Measurements from ENCODE around the gene GPBP1L1.
"Not testable (repeated sequence)": the region's sequence is repeated elsewhere in the genome, so short reads cannot be mapped to it uniquely, and the experiment has no call there.

The GPBP1L1 gene

DNA sequence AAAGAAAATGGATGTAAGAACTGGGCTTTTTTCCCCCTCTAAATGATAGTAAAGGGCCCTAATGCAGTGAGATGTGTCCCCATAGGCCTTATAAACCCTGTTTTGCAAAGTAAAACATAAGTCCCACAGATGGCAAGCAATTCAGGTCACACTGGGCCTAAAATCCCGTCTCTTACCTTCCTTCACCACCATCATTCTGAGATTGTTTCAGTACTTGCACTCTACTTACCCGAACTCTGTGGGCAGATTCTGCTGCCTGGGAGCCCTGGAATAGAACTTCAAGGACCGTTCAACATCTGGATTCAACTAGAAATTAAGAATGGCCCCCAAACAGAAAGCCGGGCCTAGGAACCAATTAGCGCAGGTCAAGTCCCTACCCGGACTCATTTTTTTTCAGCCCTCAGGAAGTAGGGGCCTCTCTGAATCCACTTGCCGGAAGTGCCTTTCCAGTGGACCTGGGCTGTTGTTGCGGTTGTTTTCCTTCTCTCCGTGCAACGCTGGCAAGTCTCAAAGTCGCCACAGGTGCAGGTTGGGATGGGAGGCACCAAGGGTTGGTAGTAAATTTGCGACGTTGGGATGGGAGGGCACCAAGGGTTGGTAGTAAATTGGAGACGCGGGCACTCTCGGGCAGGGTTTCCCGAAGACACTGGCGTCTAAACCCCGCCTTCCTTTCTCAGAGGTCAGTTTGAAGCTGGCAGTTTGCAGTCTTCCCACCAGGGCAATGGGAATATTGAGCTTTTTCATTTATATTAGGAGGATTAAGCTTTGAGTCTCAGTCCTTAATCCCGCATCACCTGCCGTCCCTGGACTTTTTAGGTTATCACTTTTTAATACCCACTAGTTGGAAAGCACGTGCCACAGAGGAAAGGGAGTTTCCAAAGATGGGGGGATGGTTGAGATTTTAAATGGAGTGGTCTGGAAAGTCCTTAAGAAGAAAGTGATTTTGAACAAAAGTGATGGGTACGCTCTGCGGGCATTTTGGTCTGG lies 1.7 kb upstream of the GPBP1L1 start, which contains the start of gene TMEM69:
TMEM69 (plus strand) TSS at position 428 of the 987 bp plus-strand sequence. CDS start 2,888 bp downstream, outside the sequence.
- no peaks in the 10 kb centered on the region for H3K9me3 Mint-ChIP-seq
- peak; percentile 86 for DNase-seq
- peaks cover 78% of the 10 kb centered on the region for H3K36me3 Mint-ChIP-seq (ENCODE audit: low read depth)
- peak within 1 kb of the TSS; percentile 98 for H3K27ac Mint-ChIP-seq
- peaks cover 45% of the 10 kb centered on the region for H3K4me1 Mint-ChIP-seq (ENCODE audit: low read depth)
- no peaks in the 10 kb centered on the region for H3K27me3 Mint-ChIP-seq
- H3K4me3 Mint-ChIP-seq, result peak within 1 kb of the TSS; percentile 99

DNA sequence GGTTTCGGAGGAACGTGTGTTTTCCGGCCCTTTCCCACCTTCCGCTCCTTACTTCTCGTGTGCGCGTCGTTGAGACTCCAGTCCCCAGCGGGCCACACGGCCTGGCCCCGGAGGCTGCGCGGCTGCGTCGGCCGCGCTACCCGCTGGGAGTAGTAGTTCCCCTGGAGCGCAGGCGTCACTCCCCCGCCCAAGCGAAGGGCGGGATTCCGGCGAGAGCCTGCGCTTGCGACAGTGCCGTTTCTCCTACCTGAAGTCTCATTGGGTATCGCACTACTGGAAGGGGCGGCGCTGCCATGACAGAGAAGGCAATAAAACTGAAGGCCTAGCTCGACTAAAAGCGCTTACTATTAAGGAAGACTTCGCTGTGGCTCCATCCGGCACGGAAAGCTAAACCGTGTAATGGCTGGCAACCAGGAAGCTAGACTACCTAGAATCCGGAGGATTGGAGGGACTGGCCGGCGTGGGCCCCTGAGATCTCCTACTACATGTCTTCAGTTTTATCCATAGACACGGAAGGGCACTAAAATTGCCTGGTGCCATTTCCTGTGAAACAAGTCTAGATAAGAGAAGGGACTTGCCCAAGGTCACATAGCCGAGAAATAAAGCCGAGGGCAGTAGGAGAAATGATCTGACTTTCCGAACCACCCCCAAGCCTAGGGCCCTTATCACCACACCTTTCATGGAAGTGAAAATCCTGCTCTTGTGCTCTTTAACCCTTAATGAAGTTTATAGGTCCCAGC lies 851 bp upstream of the GPBP1L1 start:
- Mint-ChIP-seq H3K9me3 (no peaks in the 10 kb centered on the region), H3K27me3 (no peaks in the 10 kb centered on the region), H3K36me3 (ENCODE audit: low read depth) (peaks cover 77% of the 10 kb centered on the region), H3K27ac (peak overlapping the region; percentile 98), H3K4me1 (ENCODE audit: low read depth) (peaks cover 51% of the 10 kb centered on the region), H3K4me3 (peak overlapping the region; percentile 99)
- peak; percentile 96 for DNase-seq

DNA sequence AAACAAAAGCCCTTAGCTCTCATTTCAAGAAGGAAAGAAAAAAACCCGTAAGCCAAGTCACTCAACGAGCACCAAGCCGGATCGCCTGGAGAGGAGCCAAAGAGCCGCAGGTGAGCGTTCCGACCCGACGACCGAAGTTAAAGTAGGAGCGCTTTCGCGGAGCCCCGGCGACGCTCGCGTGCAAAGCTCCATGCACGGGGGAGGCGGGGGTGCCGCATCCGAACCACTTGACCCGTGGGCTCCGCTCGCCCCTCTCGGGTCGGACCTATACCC lies 382 bp downstream of the GPBP1L1 start:
- Mint-ChIP-seq H3K4me1 (ENCODE audit: low read depth) (peaks cover 58% of the 10 kb centered on the region), H3K9me3 (no peaks in the 10 kb centered on the region)

DNA sequence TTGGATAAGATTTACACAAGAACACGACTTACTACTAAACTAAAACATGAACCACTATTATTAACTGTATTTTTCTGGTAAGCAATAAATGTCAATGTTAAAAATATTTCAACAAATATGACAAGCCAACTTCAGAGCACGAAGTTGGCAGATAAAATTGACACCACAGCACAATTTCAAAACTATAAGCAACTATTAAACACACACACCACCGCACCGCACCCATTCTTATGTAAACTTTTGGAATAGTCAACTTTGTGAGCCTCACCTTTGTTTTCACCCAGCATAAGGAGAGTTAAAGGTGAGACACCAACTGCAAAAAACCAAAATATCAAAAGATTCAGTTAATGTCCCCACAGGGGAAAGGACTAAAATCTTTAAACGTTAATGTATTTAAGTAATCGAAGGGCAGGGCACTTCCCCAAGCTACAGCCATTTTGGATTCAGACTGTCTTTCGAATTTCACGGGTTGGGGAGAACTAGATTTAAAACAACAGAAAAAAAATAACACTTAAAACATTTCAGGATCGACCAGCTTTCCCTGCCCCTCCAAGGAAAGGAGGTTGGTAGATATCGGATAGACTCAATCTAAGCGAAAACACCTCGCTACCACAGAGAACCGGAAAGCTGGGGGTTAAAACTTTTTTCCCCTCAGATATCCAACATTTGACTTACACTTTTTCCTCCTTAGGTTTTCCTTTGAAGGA lies 872 bp downstream of the GPBP1L1 start:
- Mint-ChIP-seq H3K36me3 (ENCODE audit: low read depth) (peaks cover 74% of the 10 kb centered on the region), H3K27ac (peak overlapping the region; percentile 98), H3K4me3 (peak overlapping the region; percentile 99), H3K4me1 (ENCODE audit: low read depth) (peaks cover 59% of the 10 kb centered on the region), H3K9me3 (no peaks in the 10 kb centered on the region), H3K27me3 (no peaks in the 10 kb centered on the region)
- no peak for DNase-seq

More for the DNA sequence above, 382 bp downstream of the GPBP1L1 start:
- Mint-ChIP-seq H3K4me3 (peak overlapping the region; percentile 99), H3K27ac (peak overlapping the region; percentile 98), H3K27me3 (no peaks in the 10 kb centered on the region), H3K36me3 (ENCODE audit: low read depth) (peaks cover 74% of the 10 kb centered on the region)
- no peak for DNase-seq

DNA sequence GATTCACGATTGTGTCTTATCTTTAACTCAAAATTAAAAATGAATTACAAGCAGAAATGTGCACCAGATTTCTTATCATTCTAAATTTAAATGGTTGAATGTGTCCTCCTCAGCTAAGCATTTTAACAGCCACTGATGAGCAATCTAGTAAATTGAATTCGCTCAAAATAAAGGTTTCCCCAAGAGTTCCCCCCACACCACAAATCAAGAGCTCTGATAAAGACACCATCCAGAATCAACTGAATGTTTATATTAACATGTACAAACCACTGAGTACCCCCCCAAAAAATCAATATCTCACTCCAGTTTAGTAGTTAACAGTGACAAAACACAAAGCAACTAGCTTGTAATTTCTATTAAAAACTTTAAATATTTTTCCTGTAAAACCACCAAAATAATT lies 1.9 kb downstream of the GPBP1L1 start:
- Mint-ChIP-seq H3K9me3 (no peaks in the 10 kb centered on the region), H3K4me3 (peak overlapping the region; percentile 99), H3K27me3 (no peaks in the 10 kb centered on the region), H3K27ac (peak overlapping the region; percentile 37), H3K4me1 (ENCODE audit: low read depth) (peaks cover 60% of the 10 kb centered on the region), H3K36me3 (ENCODE audit: low read depth) (peaks cover 68% of the 10 kb centered on the region)
- no peak for DNase-seq

DNA sequence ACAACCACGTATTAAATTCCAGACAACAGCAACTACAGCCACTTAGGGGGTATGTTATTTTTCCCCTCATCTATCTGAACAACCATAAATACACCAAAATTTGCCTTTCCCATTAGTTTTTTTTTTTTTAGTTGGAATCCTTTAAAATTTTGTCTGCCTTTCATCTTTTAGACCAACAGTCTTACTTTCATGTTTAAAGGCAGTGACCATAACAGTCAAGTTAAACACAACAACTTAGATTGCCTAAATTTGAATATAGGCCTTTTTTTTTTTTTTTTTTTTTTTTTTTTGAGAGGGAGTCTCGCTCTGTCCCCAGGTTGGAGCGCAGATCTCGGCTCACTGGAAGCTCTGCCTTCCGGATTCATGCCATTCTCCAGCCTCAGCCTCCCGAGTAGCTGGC lies 3.4 kb downstream of the GPBP1L1 start:
- no peak for DNase-seq
- H3K4me3 Mint-ChIP-seq, result no peak overlapping the region
- H3K36me3 Mint-ChIP-seq (ENCODE audit: low read depth), result peaks cover 66% of the 10 kb centered on the region
- no peaks in the 10 kb centered on the region for H3K27me3 Mint-ChIP-seq
- no peak overlapping the region for H3K27ac Mint-ChIP-seq
- H3K9me3 Mint-ChIP-seq, result no peaks in the 10 kb centered on the region
- H3K4me1 Mint-ChIP-seq (ENCODE audit: low read depth), result peaks cover 66% of the 10 kb centered on the region

DNA sequence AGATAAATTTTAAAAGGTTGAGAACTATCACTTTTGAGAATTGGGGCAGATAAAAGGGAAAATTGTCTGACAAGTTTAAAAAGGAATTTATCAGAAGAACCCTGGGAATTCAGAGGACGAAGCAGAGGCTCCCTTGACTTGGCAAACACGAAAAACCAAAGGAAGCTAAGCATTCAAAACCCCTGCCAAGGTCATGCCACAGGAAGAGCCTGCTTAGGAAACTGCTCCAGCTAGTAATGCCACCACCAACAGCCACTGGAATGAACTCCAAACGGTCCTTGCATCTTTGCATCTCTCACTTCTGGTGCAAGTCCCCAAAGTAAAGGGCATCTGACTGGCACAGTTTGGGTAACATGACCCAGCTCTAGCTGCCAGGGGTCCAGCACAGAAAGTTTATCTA lies 7.2 kb downstream of the GPBP1L1 start:
- Mint-ChIP-seq H3K4me1 (ENCODE audit: low read depth) (peaks cover 78% of the 10 kb centered on the region), H3K36me3 (ENCODE audit: low read depth) (peaks cover 50% of the 10 kb centered on the region), H3K27ac (peak overlapping the region; percentile 63), H3K9me3 (no peaks in the 10 kb centered on the region), H3K27me3 (no peaks in the 10 kb centered on the region), H3K4me3 (no peak overlapping the region)
- no peak for DNase-seq

DNA sequence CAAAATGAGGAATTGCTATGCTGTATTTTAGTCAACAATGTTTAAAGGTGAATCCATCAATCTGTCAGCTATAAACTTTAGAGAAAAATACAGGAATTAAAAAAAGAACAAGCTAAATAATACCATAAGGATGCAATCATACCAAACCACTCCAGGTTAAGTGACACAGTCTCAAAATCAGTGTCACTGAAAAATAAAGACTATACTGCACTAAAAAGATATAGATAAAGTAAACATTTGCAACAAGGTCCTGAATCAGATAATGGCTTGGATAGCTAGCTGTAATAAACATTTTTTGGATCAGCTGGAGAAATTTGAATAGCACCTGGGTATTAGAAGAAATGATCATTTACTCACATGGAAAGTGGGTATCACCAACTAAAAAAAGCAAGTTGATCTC lies 7.8 kb downstream of the GPBP1L1 start:
- Mint-ChIP-seq H3K27me3 (no peaks in the 10 kb centered on the region), H3K27ac (no peak overlapping the region), H3K36me3 (ENCODE audit: low read depth) (peaks cover 56% of the 10 kb centered on the region), H3K4me3 (no peak overlapping the region), H3K9me3 (no peaks in the 10 kb centered on the region), H3K4me1 (ENCODE audit: low read depth) (peaks cover 84% of the 10 kb centered on the region)
- DNase-seq, result no peak

DNA sequence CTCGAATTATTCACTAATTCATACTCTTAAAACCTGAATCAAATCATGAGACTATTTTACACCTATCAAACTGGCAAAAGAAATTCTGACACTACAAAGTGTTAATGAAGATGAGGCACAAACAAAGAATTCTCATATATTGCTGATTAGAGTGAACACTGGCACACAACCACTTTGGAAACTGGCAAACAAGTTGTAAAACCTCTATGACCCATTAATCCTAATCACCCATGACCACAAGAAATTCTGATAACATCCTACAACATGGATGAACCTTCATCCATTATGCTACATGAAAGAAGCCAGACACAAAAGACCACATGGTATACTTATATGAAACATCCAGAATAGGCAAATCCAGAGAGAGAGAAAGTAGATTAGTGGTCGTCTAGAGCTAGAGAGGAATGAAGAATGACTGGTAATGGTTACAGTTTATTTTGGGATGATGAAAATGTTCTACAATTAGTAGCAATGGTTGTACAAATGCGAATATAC lies 8.5 kb downstream of the GPBP1L1 start:
- Mint-ChIP-seq H3K4me1 (ENCODE audit: low read depth) (peaks cover 87% of the 10 kb centered on the region), H3K27me3 (no peaks in the 10 kb centered on the region), H3K36me3 (ENCODE audit: low read depth) (peaks cover 61% of the 10 kb centered on the region), H3K4me3 (no peak overlapping the region), H3K9me3 (no peaks in the 10 kb centered on the region), H3K27ac (no peak overlapping the region)
- DNase-seq, result no peak

DNA sequence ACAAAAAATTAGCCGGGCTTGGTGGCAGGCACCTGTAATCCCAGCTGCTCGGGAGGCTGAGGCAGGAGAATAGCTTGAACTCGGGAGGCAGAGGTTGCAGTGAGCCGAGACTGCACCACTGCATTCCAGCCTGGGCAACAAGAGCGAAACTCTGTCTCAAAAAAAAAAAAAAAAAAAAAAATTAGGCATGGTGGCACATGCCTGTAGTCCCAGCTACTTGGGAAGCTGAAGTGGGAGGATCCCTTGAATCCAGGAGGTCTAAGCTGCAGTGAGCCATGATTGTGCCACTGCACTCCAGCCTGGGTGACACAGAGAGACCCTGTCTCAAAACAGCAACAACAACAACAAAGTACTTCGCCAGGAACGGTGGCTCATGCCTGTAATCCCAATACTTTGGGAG lies 9.8 kb downstream of the GPBP1L1 start:
- DNase-seq, H3K4me3 Mint-ChIP-seq, H3K27me3 Mint-ChIP-seq, H3K9me3 Mint-ChIP-seq, H3K27ac Mint-ChIP-seq: not testable (repeated sequence)
- Mint-ChIP-seq H3K36me3 (ENCODE audit: low read depth) (peaks cover 60% of the 10 kb centered on the region), H3K4me1 (ENCODE audit: low read depth) (peaks cover 81% of the 10 kb centered on the region)

DNA sequence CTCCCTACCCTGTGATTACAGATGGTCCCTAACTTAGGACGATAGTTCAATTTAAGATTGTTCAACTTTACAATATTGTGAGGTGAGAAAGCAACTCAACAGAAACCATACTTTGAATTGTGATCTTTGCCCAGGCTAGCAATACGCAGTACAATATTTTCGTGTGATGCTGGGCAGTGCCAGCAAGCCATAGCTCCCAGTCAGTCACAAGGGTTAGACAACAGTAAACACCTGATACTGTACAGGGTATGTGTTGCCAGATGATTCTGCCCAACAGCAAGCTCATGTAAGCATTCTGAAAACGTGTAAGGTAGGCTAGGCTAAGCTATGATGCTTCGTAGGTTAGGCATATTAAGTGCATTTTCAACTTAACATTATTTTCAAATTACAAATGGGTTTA lies 11.9 kb downstream of the GPBP1L1 start:
- DNase-seq, result no peak
- H3K4me3 Mint-ChIP-seq, result no peak overlapping the region
- H3K27me3 Mint-ChIP-seq, result no peaks in the 10 kb centered on the region
- H3K36me3 Mint-ChIP-seq (ENCODE audit: low read depth), result peaks cover 55% of the 10 kb centered on the region
- peaks cover 76% of the 10 kb centered on the region for H3K4me1 Mint-ChIP-seq (ENCODE audit: low read depth)
- no peaks in the 10 kb centered on the region for H3K9me3 Mint-ChIP-seq
- H3K27ac Mint-ChIP-seq, result no peak overlapping the region

DNA sequence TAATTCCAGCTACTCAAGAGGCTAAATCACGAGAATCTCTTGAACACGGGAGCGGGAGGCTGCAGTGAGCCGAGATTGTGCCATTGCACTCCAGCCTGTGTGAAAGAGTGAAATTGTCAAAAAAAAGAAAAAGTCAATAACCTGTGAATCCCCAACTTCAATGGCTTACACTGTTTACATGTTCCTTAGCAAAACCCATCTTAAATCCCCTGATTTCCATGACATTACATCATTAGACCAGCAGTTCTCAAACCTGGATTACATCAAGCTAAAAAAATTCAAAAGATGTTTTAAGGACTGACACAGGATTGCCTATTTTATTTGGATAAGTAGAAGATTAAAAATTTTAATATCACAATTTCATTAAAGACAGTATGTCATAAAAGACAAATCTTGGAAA lies 12.4 kb downstream of the GPBP1L1 start:
- Mint-ChIP-seq H3K36me3 (ENCODE audit: low read depth) (peaks cover 50% of the 10 kb centered on the region), H3K27ac (no peak overlapping the region), H3K4me3 (no peak overlapping the region), H3K4me1 (ENCODE audit: low read depth) (peaks cover 76% of the 10 kb centered on the region), H3K9me3 (no peaks in the 10 kb centered on the region), H3K27me3 (no peaks in the 10 kb centered on the region)
- no peak for DNase-seq

DNA sequence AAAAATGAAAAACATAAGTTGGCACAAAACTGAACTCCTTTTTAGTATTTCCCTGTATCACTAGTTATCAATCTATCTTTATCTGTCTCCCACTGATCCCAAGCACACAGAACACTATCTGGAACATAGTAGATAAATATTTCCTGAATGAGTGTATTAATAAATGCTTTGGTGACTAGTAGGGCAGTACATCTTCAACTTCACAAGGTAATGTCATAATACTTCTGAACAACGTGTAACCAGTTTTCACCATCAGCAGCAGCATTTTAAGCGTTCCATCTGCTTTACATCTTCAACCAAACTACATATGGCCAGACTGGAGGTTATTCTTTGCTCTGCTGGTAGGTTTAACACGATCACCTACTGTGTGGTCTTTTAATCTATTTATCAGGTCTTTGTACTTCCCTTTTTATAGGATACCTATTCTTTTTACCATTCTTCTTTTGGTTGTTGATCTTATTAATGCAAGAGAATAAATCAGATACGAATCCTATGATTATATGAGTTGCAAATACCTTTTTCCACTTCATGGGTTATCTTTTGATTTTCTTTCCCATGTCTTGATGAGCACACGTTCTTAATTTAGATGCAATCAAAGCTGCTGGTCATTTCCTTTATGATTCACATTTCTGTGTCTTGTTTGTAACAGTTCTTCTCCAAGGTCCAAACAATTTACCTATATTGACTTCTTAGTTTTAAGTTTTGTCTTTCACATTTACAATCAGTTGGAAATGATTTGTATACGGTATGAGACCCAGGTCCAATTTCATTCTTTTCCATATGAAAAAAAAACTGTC lies 16.3 kb downstream of the GPBP1L1 start:
- Mint-ChIP-seq H3K27ac (peak overlapping the region; percentile 2), H3K9me3 (no peaks in the 10 kb centered on the region), H3K27me3 (no peaks in the 10 kb centered on the region), H3K4me3 (no peak overlapping the region), H3K4me1 (ENCODE audit: low read depth) (peaks cover 69% of the 10 kb centered on the region), H3K36me3 (ENCODE audit: low read depth) (peaks cover 42% of the 10 kb centered on the region)
- DNase-seq, result no peak

DNA sequence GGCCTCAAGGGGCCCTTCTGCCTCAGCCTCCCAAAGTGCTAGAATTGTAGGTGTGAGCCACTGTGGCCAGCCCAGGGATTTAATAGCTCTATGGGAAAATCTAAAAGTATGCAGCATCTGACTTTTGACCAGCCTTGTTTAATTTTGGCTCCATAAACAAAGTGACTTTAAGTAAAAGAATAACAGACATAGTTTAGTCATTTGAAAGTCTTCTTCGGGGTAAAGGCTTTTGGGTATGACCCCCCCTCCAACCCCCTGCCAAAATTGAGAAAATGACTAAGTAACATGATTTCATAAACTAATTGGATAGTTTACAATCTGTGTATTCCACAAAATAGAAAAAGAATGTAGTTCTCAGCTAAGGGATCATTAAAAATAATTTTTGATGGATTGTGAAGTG lies 17.0 kb downstream of the GPBP1L1 start:
- H3K36me3 Mint-ChIP-seq (ENCODE audit: low read depth), result peaks cover 37% of the 10 kb centered on the region
- H3K4me3 Mint-ChIP-seq, result no peak overlapping the region
- H3K27ac Mint-ChIP-seq, result no peak overlapping the region
- H3K9me3 Mint-ChIP-seq, result no peaks in the 10 kb centered on the region
- H3K4me1 Mint-ChIP-seq (ENCODE audit: low read depth), result peaks cover 65% of the 10 kb centered on the region
- DNase-seq, result no peak
- H3K27me3 Mint-ChIP-seq, result no peaks in the 10 kb centered on the region
